Heart left ventricle (tissue), 13 donors: ENCODE data around the gene FAM83C.

Source experiments
- POLR2A ChIP-seq, 2 donors: fragments of 450-650 bp; IDR thresholded peaks; one replicate each; pipeline ENCODE4 v1.6.1; 2017; ENCODE audit warnings: antibody characterized with exemption in 2 of 2, mild to moderate bottlenecking in 2 of 2, moderate library complexity in 2 of 2
- TF ChIP-seq, protein P1 (sequence below), 12 donors: fragments of 200-600 bp; sonication (generic) in 4 of 12; IDR thresholded peaks; one replicate each; pipeline versions ENCODE4 v1.5.0 to v1.8.0; 2018 to 2022; ENCODE audit warnings: antibody characterized with exemption in 12 of 12, mild to moderate bottlenecking in 5 of 12
- donor health status: ischemic (EF 13 %, LVEDD 7.1; RV severe dilation, severe dysfunction).
- donor health status: DM: no; HTN: yes; CAD: no.
- donor health status: DM: no; HTN: no; CAD: no.
- donor health status: ischemic (EF 25% LVEDD 6.9; RV normal size, moderate dysfunction).
- donor health status: ischemic (EF 25% LVEDD 5.7; RV mildly dilated, moderate dysfunction).
- donor health status: ischemic (EF 35%, LVEDD 5.7; RV mildly dilated, moderate dysfunction).
- donor health status: nonischemic (EF 11% LVEDD 7.7; RV severe dilation, severe dysfunction).
- donor health status: DM: yes; HTN: yes; CAD: no.
- donor health status: PGD.
- donor health status: ischemic (EF 29% LVEDD 5.4; RV normal size, mild dysfunction).
- donor health status: nonischemic (EF 23%, LVEDD 6.1; RV moderate dilation, normal function).

DNA sequence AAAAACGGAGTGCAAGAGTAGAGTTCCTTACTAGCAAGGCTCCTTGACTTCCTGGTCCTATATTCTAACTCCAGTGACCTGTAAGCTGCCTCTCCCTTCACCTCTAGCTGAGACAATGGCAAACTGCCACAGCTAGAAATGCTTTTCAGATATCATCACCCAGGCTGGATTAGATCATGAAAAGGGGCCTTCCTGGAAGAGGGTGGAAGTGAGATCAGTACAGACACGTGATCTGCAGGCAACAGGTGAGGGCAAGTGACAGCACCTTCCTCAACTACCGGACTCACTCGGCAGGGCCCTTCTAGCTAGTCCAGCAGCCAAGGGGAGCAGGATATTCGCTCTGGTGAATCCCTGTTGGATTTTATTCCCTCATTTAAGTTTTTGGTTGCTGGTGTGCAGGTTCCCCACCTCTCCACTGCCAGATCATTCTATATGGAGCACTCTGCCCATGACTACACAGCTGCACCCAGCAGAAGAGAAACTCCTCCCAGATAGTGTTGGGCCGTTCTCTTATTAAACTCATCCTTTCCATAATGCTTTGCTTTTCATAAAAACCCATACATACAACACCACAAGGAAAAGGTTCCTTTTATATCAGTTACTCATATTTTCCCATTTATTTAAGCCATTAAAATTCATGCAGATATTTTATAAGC is 26.4 kb upstream of the FAM83C start:
- TF ChIP-seq, protein P1, sequence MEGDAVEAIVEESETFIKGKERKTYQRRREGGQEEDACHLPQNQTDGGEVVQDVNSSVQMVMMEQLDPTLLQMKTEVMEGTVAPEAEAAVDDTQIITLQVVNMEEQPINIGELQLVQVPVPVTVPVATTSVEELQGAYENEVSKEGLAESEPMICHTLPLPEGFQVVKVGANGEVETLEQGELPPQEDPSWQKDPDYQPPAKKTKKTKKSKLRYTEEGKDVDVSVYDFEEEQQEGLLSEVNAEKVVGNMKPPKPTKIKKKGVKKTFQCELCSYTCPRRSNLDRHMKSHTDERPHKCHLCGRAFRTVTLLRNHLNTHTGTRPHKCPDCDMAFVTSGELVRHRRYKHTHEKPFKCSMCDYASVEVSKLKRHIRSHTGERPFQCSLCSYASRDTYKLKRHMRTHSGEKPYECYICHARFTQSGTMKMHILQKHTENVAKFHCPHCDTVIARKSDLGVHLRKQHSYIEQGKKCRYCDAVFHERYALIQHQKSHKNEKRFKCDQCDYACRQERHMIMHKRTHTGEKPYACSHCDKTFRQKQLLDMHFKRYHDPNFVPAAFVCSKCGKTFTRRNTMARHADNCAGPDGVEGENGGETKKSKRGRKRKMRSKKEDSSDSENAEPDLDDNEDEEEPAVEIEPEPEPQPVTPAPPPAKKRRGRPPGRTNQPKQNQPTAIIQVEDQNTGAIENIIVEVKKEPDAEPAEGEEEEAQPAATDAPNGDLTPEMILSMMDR (IDR thresholded peaks at IDR 0.05), result no peak
- TF ChIP-seq POLR2A (IDR thresholded peaks at IDR 0.05), result no peak
